ENCODE data around the gene ERC2.
"Not testable (repeated sequence)": the region's sequence is repeated elsewhere in the genome, so short reads cannot be mapped to it uniquely, and the experiment has no call there.

ERC2 gene

DNA sequence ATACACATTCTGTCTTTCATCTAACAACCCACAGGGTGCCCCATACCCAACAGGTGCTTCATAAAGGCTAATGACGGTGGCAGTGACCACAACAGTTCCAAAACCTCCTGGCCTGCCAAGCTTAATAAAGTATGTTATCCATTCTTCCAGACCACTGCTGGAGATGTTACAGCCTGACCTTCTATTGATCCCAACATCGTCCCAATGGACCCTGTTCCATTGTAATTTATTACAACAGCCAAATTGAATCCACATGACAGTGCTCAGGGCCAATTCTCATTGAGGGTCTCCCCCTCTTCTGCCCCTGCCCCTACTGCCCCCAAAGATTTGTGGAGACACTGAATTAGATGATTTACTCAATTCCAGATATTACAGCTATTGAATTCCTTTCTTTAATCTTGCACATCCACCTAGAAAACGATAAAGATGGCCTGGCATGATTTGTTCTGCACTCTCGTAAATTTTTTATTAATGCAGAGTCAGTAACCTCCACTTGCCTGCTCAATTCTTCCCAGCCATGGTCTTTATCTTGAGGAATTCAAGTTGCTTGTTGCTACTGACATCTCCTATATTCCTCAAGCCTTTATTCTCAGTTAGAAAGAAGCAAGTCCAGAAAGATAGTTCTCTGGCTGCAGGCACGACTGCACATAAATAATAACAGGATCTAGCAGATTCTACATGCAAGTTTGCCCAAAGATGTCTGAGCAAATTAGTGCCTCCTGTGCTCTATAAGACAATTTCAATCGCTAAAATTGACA, 407.6 kb downstream of the ERC2 start:
- DNase-seq (ENCODE audit: low read depth) = no peak

DNA sequence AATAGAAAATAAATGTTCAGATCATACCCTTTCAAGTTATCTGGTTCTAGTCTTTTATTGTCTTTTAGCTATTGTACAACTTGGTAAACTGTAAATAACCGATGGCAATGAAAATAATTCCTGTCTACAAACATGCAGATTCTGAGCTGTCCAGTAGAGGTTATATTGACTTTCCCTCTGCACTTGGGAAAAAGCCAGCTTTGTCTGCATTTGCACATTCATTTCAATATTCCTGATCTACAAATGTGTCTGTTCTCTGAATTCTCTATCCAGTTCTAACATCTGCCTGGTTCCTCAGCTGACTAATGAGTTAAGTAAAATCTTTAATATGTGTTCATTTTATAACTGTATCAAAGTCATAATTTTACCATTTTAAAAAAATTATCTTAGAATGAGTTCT, 408.5 kb downstream of the ERC2 start:
- DNase-seq (ENCODE audit: low read depth) = no peak

DNA sequence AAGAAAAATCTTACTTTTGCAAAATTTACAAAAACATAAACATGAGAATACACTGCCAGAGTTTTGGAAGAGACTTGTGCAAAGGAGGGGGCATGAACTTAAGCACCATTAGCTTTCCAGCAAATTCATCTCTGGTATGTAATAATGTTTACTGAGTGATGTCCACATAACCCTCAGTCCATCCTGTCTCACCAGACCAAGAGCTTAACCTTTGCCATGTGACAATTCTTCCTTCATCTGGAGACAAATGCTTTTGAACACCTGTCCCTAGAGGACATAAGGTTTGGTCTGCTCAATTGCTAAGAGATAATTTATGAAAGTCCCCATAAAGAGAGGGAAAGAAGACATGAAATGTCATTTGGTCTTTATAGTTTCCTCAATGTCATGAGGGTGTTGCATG, 412.3 kb downstream of the ERC2 start:
- DNase-seq (ENCODE audit: low read depth) = no peak

DNA sequence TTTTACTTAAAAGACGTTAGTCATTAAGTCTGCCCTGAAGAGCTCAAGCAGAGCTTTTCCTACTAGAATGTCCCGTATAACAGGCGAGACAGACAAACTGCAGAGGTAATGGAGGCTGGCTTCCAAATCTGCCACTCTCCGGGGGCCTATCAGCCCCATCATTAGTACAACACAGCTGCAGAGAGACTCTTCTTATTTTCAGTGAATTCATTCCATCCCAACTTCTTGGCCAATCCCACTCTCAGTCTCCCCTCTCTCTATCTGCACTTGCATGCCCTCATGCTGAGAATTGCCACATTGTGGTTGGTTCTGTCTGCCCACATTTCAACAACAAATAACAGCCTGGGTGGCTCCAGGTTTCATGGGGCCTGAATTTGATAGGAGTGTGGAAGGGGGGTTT, 412.7 kb downstream of the ERC2 start:
- no peak for DNase-seq (ENCODE audit: low read depth)

DNA sequence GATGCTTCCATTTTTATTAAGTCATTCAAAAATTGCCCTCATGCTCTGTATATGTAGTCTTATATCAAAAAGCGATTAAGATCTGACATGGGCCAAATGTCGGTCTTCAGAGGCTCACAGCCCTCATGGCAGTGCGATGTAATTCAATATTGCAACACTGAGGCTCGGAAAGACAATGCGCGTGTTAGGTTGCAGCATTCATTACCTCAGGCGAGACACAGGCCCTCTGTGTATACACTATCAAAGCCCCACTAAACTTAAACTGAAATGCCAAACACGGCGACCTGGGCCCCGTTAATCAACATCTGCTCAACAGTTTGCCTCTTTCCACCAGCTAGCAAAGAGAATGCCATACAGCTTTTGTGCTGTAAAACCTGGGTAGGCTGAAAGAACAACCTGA, 413.4 kb downstream of the ERC2 start:
- no peak for DNase-seq (ENCODE audit: low read depth)

DNA sequence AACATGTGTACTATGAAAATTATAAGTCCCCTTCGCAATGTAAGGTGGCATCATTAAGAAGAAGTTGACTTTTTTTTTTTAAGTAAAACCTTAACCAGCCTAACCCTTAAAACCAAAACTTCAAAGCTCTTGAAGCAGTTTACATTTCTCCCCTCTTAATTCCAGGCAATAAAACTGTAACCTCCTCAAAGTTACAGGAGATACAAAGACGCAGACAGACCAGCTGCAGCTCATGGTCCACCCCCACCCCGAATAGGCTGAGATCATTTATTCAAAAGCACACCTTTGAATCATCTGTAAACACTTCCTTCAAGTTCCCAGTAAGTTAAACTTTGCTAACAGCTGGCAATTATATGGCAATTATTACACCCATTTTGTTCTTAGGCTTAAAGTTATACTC, 414.5 kb downstream of the ERC2 start:
- DNase-seq (ENCODE audit: low read depth) = no peak

DNA sequence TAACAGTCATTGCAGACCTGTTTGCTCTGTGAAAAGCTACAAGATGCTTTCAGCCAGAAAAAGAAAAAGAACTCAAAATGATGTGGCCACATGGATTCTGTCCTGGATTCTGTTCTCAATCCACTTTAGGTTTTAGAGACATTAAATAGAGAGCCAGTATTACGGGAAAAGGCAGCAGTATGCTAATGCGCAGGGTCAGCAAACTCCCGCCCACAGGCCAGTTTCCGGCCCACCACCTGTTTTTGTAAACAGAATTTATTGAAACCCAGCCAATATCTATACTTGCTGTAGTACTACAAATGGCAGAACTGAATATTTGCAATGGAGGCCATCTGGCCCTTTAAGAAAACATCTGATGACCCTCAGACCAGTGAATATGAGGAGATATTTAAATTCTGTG, 416.1 kb downstream of the ERC2 start:
- DNase-seq (ENCODE audit: low read depth) = no peak

DNA sequence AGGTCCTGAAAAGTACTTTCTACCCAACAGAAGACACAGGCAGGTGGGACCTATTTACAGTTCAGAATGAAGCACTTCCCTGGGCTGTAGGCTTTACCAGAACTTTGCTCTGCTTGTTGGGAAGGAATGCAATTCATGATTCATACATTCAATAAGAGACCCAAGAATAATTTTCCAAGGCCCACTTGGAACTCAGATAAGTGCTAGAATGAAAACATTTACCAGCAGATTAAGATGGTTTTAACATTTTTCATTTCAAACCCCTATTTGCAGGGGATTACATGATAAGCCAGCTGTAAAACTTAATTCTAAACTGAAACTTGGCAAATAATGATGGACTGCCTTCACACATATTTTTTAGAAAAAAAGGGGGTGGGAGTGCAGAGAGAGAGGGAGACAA, 417.2 kb downstream of the ERC2 start:
- no peak for DNase-seq (ENCODE audit: low read depth)

DNA sequence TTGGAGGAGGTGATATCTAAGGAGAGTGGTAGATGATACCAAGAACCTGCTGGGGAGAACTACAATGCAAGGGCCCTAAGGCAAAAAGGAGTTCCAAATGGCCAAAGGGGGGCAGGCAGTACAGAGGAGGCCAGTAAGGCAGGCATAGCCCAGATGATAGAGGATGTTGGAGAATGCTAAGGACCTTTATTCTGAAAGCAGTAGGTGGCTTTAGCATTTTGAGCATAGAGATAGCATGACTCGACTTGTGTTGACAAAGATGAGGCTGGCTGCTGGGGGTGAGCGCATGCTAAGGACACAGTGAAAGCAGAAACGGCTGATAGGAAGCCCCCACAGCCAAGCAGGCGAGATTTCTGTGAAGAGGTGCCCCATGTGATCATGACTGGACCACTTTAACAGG, 419.3 kb downstream of the ERC2 start:
- no peak for DNase-seq (ENCODE audit: low read depth)

DNA sequence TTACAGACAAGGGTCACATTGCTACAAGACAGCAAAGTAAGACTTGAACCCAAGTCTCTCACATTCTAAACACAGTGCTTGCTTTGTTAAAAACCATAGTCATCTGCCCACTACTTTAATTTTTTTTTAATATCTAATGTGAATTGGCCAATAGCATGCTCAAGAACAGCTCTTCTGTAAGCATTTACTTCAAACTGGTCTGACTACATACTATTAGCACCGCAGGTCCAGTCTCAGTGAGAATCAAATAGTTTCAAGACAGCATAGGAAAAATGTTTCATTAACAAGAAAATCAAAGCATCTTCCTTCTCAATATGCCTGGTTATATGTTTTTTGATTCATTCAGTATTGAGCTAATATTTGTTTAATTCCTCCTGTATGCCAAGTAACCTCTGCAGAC, 419.9 kb downstream of the ERC2 start:
- DNase-seq (ENCODE audit: low read depth) = no peak

DNA sequence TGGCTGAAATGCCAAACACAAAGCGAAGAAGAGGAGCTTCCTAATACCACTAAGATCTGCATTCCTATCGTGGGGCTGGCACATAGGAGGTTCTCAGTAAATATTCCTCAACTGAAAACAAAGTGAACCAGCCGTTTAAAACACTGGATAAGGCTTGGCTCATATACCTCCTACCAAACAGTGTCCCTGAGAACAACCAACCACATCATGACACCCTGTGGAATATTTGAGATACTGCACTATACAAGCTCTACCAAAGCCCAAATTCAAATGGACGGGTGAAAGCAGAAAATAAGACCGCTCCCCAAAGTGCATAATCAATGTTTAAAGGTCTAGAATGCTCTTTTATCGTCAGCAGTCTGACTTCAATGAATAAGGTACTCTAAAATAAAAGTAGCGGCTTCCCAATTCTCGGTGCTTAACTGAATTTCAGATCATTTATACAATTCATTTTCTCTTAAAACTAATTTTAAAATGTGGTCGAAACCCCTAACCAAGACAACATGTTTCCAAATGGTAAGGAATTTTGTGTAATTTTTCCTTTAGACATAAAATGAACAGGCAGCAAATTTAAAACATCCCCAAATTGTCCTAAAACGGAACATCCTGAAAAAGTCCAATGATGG, 425.8 kb downstream of the ERC2 start:
- peak; percentile 51 for DNase-seq (ENCODE audit: low read depth)

DNA sequence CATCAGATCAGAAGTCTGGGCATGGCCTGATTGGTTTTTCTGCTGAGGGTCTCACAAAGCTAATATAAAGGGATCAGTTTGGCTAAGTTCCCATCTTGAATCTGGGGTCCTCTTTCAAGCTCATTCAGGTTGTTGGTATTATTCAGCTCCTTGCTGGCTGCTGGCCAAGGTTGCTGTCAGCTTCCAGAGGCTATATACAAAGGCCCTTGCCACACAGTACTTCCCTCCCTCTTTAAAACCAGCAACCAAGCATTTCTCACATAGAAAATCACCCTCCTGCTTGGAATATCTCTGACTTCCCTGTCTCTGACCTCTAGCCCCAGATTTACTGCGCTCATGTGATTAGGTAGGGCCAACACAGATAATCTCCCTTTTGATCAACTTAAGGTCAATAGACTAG, 442.9 kb downstream of the ERC2 start:
- DNase-seq (ENCODE audit: low read depth) = no peak

DNA sequence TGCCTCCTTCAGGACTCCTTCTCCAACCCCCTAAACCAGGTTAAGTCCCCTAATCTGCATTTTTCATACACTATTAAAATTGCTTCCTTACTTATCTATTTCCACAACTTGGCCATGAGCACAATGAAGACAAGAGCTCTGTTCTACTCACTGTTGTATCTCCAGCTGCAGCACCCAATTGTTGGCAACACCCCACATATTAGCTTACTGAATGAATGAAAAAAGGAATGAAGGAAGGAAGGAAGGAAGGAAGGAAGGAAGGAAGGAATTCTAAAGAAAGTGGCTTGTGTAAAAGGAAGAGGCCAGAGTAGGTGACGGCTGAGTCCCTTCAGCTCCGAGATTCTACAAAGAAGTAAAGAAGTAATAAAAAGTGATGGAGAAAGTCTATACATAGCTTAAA, 444.7 kb downstream of the ERC2 start:
- DNase-seq (ENCODE audit: low read depth) = no peak

DNA sequence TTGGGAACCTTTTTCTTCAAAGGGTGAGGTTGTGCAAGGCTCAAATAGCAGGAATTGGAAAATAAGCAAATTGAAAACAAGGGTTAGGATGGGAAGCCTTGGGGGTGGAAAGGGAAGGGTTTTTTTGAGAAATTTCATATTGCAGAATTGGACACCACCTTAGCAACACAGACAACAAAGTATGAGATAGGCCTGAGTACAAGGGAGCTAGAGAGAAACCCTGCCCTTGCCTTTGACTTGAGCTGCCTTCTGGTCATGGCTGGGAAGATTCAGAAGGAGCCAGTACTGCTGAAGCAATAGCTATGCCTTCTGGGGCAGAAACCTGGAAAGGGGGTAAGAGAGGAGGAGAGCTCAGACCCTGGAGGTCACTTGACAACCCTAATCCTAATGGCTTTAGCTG, 445.6 kb downstream of the ERC2 start:
- DNase-seq (ENCODE audit: low read depth) = no peak

DNA sequence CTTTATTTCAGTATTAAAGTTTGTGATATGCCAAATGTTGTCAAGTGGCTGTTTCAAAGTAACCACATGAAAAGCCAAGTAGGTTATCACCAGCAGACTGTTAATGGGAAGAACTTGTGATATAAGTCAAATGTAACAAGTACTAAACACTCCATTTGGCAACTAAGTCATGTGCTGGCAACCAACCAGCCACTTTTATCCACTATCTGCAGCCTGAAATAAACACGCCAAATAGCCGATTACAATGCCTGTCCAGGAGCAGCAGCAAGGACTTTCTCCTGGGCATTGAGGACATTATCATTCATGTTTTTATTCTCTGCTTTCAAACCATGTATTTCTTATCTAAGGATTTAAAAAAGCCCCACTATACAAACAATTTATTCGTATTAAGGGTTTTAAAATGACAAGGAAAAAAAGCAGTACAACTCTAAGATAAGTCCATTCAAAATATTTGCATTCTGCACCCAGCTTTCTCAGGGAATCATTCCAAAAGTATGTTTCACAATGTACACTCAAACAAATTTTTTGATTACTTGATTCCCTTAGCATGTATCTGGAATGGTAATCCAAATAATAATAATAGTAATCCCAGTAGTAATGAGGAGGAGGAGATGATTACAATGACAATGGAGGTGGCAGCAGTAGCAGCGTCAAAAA, 448.6 kb downstream of the ERC2 start:
- DNase-seq (ENCODE audit: low read depth) = no peak

DNA sequence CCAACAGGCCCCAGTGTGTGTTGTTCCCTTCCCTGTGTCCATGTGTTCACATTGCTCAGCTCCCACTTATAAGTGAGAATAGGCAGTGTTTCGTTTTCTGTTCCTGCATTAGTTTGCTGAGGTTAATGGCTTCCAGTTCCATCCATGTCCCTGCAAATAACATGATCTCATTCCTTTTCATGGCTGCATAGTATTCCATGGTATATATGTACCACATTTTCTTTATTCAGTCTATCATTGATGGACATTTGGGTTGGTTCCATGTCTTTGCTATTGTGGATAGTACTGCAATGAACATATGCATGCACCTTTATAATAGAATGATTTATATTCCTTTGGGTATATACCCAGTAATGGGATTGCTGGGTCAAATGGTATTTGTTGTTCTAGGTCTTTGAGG, 452.9 kb downstream of the ERC2 start:
- DNase-seq (ENCODE audit: low read depth) = not testable (repeated sequence)

DNA sequence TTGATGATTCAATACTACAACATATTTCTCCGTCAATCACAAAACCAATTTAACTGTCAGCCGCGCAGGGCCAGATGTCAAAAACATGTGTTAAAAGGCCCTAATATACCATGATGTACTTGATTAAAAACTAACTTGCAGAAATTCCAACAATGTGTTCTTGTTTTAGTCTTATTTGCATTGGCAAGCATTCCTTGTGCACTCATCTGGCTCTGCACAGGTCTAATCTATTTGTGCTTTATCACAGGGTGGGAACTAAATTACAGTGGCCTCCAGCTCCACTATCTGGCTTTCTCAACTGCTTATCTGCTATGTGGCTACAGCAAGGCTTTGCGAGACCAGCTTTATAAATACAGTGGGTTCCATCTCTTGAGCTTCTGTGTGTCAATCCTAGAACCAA, 455.5 kb downstream of the ERC2 start:
- DNase-seq (ENCODE audit: low read depth) = no peak

DNA sequence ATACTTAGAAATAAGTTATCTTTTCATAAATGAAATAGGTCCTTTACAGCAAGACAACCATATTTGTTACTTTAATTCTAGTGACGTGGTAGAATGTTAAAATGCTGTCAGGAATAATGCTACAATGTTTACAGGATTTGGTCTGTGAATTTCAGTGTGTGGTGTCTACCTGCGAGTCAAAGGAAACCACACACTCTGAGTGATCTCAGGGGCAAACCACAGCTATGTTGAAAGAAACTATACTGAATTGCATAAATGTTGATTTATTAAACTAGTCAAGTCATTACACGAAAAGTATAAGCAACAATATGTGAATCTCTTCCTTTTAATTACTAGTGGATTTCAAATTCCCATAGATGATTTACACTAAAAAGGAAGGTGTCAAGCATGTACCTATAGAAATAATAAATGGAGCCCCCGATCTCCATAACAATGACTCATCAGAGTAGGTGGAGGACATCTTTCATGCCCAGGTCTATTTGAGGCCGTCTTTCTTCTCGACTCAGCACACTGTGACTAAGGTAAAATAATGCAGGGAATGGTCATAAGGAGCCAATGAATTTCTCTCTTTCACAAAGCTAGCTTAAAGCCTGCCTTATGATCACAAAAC, 463.0 kb downstream of the ERC2 start:
- peak; percentile 25 for DNase-seq (ENCODE audit: low read depth)

DNA sequence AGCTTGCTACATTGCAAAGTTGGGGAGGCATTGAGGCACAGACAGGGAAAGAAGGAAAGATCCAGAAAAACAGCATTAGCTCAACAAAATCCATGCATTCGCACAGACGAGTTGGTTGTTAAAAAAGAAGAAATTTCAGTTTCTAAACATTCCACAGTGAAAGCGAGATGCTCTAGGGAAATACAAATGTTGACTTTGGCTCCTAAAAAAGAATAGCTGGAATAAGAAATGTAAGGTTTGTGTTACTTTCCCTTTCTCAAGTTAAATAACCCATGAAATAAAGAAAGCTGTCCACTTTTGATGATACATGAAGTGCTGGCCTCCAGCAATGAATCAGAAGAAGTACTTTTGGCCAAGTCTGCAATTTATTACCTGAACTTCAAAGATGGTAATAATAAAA, 465.1 kb downstream of the ERC2 start:
- DNase-seq (ENCODE audit: low read depth) = no peak

DNA sequence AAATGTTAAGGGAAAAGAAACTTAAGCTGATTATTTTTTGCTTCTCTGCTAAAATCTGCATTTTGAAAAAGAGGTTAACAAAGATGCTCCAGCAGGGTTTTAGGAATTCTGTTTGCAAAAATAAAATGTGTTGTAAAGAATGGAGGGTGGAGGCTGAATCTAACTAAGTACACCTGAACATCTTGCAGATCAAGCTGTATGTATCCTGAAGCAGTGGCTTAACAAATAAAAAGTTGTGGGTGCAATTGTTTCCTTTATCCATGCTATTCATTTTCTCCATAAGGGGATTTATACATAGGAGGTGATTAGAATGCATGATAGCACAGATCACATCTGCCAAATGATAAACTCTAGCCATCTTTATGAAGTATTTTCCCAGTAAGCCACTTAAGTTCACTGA, 466.3 kb downstream of the ERC2 start:
- DNase-seq (ENCODE audit: low read depth) = no peak

DNA sequence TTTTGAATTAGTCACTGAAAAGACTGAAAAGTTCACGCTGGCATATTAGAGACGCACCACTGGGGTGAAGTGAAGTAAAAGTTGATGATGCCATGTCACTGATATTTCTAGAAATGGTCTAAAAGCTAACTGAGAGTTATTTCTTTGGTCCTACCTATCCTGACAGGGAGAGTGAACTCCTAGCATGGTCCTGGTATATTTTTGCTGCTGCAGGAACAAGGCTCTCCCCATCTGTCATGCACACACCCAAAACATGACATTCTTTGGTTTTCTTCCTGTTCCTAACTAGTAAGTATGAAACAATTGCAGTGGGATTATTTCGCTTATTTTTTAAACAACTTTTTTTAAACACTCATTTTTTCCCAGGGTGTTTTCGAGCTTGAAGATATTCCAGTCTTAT, 466.7 kb downstream of the ERC2 start:
- no peak for DNase-seq (ENCODE audit: low read depth)

DNA sequence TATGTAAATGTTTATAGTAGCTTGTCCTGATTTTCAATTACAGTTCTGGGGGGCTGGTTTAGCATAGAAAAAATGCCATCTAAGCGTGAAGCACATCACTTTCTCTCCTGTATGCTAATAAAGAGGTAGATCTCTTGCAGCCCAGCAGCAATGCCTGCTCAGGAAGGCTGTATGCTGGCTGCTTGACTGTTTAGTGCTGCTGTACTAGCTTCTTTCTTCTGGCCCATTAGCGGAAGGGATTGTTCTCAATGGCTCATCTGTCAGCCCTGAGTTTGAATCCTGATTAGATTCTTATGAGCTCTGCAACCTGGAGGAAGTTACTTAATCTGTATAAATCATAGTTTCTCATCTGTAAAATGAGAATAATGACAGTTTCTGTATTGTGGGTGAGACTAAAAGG, 478.9 kb downstream of the ERC2 start:
- DNase-seq (ENCODE audit: low read depth) = no peak

DNA sequence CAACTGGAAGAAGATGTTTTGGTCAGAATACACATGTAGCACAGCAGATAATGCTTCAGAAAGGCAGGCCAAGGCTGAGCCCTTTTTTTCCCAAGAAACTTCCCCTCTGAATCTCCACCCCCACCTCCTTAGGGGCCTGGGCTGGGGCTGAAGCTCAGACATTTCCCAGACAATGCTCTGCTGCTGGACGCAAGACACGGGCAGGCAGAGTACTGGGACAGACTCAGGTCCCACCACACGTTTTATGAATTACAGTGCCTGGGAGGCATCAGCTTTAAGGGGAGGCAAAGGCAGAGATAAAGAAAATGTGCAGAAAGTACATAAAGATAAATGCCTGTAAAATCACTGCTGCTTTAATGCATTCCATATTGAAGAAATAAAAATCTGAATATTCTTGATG, 479.4 kb downstream of the ERC2 start:
- no peak for DNase-seq (ENCODE audit: low read depth)
